Ramos (cell line): ENCODE results near the gene RPS26.
"Not testable (repeated sequence)": the region's sequence is repeated elsewhere in the genome, so short reads cannot be mapped to it uniquely, and the experiment has no call there.

Experiments
- in situ Hi-C: fragments of 300-500 bp; cut with MboI; formaldehyde crosslinking; loops from one replicate; pipeline ENCODE4 v1.14.3; 2022; ENCODE audit warnings: low sequenced_read_pairs; ENCODE audit not compliant: unreplicated experiment

The RPS26 gene

DNA sequence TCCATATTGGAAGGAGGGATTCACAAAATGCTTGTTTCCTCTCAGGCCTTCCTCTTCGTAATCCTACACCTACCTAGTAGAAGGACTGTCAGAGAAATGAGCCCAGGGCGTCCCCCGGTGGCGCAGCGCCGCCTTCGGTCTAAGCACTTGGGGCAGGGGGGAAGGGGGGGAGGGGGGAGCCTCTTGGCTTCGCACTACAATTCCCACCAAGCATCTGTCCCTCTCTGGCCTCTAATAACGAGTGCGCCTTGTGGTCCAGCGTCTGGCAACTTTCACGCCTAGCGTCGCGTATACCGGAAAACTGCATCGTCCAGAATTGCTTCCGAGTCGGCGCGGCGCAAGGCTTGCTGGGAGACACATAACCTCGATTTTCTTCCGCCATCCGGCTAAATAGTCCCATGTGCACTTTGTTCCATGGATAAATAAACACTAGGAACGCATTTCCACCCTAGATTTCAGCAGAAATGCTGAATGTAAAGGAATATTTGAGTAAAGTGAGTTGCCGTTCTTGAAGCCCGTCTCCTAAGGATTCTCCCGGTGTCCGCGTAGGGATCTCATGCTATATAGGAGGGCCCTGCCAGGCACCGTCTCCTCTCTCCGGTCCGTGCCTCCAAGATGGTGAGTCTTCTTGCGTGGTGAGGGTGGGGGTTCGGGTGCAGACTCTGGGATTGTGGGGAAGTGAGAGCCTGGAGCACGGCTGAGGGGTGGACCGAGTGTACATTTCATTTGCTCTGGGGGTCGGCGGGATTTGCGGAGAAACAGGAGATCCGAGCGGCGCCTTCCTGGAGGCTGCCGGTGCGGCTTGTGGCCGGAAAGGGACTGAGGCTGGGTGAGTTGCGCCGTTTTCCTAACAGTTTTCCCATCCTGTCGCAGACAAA lies at the start of gene RPS26:
RPS26 (plus strand) TSS at position 367 of the 878 bp plus-strand sequence; CDS start at position 616, 249 bp downstream.
- in situ Hi-C loops, result no loop called here

- in situ Hi-C loops, result no loop called here
Observed at GRCh38 chr12:55993230-55993853, 48.4 kb upstream of the RPS26 start.

DNA sequence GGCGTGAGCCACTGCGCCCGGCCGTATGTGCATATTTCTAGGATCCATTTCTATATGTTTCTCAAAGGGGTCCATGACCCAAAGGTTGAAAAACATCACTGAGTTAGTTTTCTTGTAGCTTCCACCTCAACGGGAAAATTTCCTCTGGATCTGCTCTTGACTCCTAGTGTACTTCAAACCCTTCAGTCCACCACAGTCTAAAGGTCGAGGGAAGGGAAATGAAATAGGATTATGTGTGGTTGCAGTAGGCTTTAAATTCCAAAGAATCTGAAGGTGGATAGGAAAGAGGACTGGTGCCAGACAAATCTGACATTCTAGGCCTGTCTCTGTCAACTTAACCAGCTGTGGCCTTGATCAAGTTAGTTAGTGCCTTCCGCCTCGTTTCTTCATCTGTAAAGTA lies 46.4 kb upstream of the RPS26 start:
- in situ Hi-C loops, result no loop called here

DNA sequence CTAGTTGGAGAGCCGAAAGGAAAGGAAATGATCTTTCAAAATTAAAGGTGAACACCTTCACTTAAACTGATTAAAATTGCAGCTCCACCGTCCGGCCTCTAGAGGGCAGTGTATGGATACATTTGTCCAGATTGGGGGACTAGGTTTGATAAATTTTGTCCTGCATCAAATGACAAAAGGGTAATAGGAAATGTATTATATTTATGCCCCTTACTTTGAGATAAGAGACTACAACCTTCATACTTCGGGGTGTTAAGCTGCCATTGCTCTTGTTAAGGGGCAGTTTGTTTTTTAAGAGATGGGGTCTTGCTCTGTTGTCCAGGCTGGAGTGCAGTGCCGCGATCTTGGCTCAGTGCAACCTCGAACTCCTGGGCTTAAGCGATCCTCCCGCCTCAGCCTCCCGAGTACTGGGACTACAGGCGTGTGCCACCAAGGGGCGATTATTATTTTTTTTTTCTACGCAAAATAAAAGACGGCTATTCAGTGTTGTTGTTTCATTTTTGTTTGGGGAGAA lies 45.5 kb upstream of the RPS26 start:
- in situ Hi-C loops, result no loop called here

DNA sequence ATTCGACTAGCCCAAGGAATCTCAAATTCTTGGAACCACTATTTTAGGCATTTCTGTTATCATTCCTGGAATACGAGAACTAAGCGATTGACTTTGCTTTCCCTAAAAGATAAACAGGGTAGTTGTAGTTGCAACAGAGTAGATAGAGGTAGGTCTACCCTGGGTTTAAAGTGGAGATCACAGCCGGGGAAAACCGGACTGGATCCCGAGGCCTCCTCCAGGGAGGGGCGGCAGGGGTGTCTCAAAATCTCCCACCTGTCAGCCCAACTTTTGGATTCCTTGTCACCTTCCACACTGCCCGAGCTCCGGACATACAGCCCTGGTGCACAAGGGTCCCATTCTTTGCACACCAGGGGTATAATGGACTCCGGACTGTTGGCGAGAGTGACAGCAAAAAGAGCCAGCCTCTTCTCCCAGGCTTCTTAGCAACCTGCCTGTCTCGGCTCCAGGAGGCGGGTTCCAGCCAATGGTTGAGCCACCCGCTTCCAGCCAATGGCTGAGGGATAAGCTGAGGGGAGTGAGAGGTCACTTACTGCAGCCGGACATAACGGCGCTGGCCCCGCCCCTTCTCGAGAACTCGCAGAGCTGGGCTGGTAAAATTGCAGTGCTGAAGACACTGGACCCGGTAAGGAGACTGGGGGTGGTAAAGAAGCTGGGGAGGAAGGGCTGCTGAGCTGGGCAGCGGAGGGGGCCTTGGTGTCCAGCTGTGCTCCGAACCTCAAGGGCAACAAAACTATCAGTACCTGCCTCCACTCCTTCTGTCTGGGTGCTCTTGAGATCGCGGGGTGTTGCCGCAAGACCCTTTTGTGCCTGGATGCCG lies 44.8 kb upstream of the RPS26 start, which contains the start of gene SUOX:
SUOX (plus strand) TSS at position 562 of the 820 bp plus-strand sequence. CDS start 4,946 bp downstream, outside the sequence.
- in situ Hi-C loops, result no loop called here

GRCh38 chr12:55997535-55997859 lies 44.2 kb upstream of the RPS26 start:
- in situ Hi-C loops, result no loop called here

DNA sequence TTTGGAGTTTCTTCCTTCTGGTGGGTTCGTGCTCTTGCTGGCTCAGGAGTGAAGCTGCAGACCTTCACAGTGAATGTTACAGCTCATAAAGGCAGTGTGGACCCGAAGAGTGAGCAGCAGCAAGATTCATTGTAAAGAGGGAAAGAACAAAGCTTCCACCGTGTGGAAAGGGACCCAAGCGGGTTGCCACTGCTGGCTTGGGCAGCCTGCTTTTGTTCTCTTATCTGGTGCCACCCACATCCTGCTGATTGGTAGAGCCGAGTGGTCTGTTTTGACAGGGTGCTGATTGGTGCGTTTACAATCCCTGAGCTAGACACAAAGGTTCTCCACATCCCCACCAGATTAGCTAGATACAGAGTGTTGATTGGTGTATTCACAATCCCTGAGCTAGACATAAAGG lies 42.2 kb upstream of the RPS26 start:
- in situ Hi-C loops, result not testable (repeated sequence)

DNA sequence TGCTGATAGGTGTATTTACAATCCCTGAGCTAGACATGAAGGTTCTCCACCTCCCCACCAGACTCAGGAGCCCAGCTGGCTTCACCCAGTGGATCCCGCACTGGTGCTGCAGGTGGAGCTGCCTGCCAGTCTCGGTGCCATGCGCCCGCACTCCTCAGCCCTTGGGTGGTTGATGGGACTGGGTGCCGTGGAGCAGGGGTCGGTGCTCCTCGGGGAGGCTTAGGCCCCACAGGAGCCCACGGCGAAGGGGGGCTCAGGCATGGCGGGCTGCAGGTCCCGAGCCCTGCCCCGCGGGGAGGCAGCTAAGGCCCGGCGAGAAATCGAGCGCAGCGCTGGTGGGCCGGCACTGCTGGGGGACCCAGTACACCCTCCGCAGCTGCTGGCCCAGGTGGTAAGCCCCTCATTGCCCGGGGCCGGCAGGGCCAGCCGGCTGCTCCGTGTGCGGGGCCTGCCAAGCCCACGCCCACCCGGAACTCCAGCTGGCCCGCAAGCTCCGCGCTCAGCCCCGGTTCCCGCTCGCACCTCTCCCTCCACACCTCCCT lies 41.6 kb upstream of the RPS26 start:
- in situ Hi-C loops, result not testable (repeated sequence)

DNA sequence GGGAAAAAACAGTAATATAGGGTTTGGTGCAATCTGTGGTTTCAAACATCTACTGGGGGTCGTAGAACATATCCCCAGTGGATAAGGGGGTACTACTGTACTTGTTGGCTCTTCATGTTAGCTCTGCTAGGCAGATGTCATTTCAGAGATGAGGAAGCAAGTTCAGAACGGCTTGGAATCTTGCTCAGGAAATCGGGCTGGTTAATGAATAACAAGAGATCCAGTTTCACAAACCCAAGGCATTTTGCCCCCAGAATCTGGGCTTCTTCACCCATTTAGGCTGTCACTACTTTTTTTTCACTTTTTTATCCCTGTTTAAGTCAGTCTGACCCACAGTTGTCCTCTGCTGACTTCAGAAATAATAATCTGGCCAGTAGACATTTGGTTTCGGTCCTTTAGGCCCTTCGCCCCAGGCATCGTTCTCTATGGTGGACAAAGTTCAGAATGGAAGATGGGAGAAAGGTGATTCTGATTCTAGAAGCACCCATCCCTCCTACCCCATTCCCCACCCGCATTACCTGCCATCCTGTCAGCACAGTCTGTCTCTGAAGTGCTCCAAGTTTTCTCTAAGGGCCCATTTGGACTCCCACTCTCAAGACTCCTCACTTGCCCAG lies 40.1 kb upstream of the RPS26 start:
- in situ Hi-C loops, result no loop called here

DNA sequence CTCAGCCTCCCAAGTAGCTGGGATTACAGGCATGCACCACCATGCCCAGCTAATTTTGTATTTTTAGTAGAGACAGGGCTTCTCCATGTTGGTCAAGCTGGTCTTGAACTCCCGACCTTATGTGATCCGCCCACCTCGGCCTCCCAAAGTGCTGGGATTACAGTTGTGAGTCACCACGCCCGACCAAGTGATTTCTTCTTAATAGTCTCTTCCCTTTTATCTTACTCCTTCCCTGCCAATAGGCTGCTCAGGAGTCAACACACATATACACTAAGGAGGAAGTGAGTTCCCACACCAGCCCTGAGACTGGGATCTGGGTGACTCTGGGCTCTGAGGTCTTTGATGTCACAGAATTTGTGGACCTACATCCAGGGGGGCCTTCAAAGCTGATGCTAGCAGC lies 38.3 kb upstream of the RPS26 start:
- in situ Hi-C loops, result not testable (repeated sequence)

DNA sequence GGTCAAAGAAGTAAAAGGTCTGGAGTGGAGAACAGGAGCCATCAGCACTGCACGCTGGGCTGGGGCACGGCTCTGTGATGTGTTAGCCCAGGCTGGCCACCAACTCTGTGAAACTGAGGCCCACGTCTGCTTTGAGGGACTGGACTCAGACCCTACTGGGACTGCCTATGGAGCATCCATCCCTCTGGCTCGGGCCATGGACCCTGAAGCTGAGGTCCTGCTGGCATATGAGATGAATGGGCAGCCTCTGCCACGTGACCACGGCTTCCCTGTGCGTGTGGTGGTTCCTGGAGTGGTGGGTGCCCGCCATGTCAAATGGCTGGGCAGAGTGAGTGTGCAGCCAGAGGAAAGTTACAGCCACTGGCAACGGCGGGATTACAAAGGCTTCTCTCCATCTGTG lies 37.5 kb upstream of the RPS26 start:
- in situ Hi-C loops, result no loop called here

- in situ Hi-C loops, result no loop called here
Observed at GRCh38 chr12:56007564-56008559, 33.9 kb upstream of the RPS26 start.

DNA sequence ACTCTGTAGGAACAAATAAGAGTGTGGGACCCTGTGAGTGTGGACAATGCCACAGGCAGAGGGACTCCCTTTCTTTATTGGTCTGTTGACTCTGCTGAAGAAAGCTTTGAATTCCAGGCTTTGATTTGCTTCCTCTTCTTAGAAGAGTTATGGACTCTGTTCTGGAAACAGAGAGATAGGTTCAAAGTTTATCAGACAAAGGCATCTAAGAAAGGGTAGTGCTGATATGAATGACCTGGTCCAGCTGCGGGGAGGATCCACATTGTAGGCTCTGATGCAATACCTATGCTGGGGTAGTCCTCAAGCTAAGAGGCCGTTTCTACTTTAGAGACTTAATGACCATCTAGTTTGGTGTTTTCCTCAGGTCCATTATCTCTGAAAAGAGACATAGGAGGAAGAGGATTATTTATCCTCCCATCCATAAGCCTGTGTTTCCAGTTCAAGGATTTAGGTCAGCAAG lies 31.6 kb upstream of the RPS26 start:
- in situ Hi-C loops, result no loop called here

GRCh38 chr12:56011509-56012090 lies 30.1 kb upstream of the RPS26 start:
- in situ Hi-C loops, result no loop called here

- in situ Hi-C loops, result no loop called here
Observed at GRCh38 chr12:56013482-56013881, 28.2 kb upstream of the RPS26 start.

DNA sequence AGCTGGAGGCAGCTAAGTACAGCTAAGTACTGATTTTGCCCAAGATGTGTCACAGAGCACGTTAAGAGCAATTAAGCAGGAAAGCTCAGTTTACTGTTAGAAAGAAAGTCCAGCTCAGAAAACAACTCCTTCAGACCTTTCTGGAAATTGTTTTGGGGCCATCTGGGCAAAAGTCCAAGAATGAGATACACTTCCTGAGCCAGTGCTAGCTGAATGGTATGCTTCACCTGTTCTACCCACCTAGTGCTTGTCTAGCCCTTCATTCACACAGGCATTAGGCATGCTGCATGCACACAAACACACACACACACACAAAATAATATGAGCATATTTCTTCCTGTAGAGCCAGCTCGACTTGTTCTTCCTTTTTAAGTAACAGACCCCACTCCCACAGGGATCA lies 27.5 kb upstream of the RPS26 start:
- in situ Hi-C loops, result no loop called here

DNA sequence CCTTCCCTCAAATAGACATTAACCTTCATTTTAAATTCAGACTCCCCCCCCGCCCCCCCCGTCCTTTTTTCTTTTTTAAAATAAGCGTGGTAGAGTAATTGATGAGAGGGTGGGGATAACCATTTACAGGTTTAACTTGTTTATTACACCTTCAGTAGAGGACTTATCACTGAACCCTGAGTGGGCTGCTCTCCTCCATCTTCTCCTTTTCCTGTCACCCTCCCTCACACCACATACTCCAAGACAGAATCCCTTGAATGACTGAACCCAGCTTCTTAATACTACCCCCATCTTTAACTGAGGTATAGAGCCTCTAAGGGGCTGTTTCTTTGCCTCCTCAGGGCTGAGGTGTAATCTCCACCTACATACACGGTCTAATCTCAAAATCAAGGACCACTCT lies 24.5 kb upstream of the RPS26 start:
- in situ Hi-C loops, result no loop called here

- in situ Hi-C loops, result no loop called here
Observed at GRCh38 chr12:56018356-56018755, 23.4 kb upstream of the RPS26 start.
